Measurements from ENCODE around the gene POLN.
A peak's percentile ranks its signal among the peaks of the same experiment; 100 is the strongest.

Gene POLN

GRCh38 chr4:2241410-2242353 lies at the start of gene POLN, which contains the start of gene HAUS3:
POLN (minus strand) TSS chr4:2242121; CDS start chr4:2229231, 12,890 bp downstream.
HAUS3 (minus strand) TSS chr4:2242121; CDS start chr4:2240946, 1,175 bp downstream.
- Histone ChIP-seq H3K4me3 (ENCODE audit: severe bottlenecking) (peak within 1 kb of the TSS; percentile 85), H3K9me3 (ENCODE audit: severe bottlenecking) (no peaks in the 10 kb centered on the region), H3K27me3 (ENCODE audit: insufficient read depth, poor library complexity, severe bottlenecking) (no peaks in the 10 kb centered on the region), H3K27ac (ENCODE audit: poor library complexity, severe bottlenecking) (peak within 1 kb of the TSS; percentile 41), H3K36me3 (ENCODE audit: low read depth) (peaks cover 39% of the 10 kb centered on the region), H3K4me1 (ENCODE audit: insufficient read depth, poor library complexity, severe bottlenecking) (peaks cover 20% of the 10 kb centered on the region)
- DNase-seq (ENCODE audit: low spot score): peak; percentile 96
- no peak for TF ChIP-seq CTCF (IDR thresholded peaks at IDR 0.05; ENCODE audit: poor library complexity, severe bottlenecking)
- ATAC-seq (ENCODE audit: low read depth): peak; percentile 87

GRCh38 chr4:2290974-2291704 lies 49.2 kb upstream of the POLN start:
- Histone ChIP-seq H3K4me3 (ENCODE audit: severe bottlenecking) (no peak overlapping the region), H3K4me1 (ENCODE audit: insufficient read depth, poor library complexity, severe bottlenecking) (no peaks in the 10 kb centered on the region), H3K36me3 (ENCODE audit: low read depth) (no peaks in the 10 kb centered on the region), H3K27me3 (ENCODE audit: insufficient read depth, poor library complexity, severe bottlenecking) (no peaks in the 10 kb centered on the region), H3K9me3 (ENCODE audit: severe bottlenecking) (no peaks in the 10 kb centered on the region), H3K27ac (ENCODE audit: poor library complexity, severe bottlenecking) (no peak overlapping the region)
- DNase-seq (ENCODE audit: low spot score) (no peak), ATAC-seq (ENCODE audit: low read depth) (no peak; the same call in 2 of the 3 replicates)
- no peak for TF ChIP-seq CTCF (IDR thresholded peaks at IDR 0.05; ENCODE audit: poor library complexity, severe bottlenecking)

- ATAC-seq (ENCODE audit: low read depth) (no peak), DNase-seq (ENCODE audit: low spot score) (no peak)
- TF ChIP-seq CTCF (IDR thresholded peaks at IDR 0.05; ENCODE audit: poor library complexity, severe bottlenecking): no peak
- Histone ChIP-seq H3K9me3 (ENCODE audit: severe bottlenecking) (no peaks in the 10 kb centered on the region), H3K27ac (ENCODE audit: poor library complexity, severe bottlenecking) (no peak overlapping the region), H3K4me3 (ENCODE audit: severe bottlenecking) (no peak overlapping the region), H3K36me3 (ENCODE audit: low read depth) (no peaks in the 10 kb centered on the region), H3K4me1 (ENCODE audit: insufficient read depth, poor library complexity, severe bottlenecking) (no peaks in the 10 kb centered on the region), H3K27me3 (ENCODE audit: insufficient read depth, poor library complexity, severe bottlenecking) (no peaks in the 10 kb centered on the region)
Observed at GRCh38 chr4:2290488-2290887, 48.6 kb upstream of the POLN start.

GRCh38 chr4:2289955-2290333 lies 48.0 kb upstream of the POLN start:
- no peaks in the 10 kb centered on the region for H3K4me1 ChIP-seq (ENCODE audit: insufficient read depth, poor library complexity, severe bottlenecking)
- no peak overlapping the region for H3K27ac ChIP-seq (ENCODE audit: poor library complexity, severe bottlenecking)
- H3K27me3 ChIP-seq (ENCODE audit: insufficient read depth, poor library complexity, severe bottlenecking): no peaks in the 10 kb centered on the region
- no peak for DNase-seq (ENCODE audit: low spot score)
- H3K36me3 ChIP-seq (ENCODE audit: low read depth): no peaks in the 10 kb centered on the region
- no peak for ATAC-seq (ENCODE audit: low read depth)
- H3K4me3 ChIP-seq (ENCODE audit: severe bottlenecking): no peak overlapping the region
- TF ChIP-seq CTCF (IDR thresholded peaks at IDR 0.05; ENCODE audit: poor library complexity, severe bottlenecking): no peak
- H3K9me3 ChIP-seq (ENCODE audit: severe bottlenecking): no peaks in the 10 kb centered on the region
